Stimulated activated CD8-positive, alpha-beta memory T cell treated with anti-CD3 and anti-CD28 coated beads, Interleukin-4, amount 100 ng/mL, for 48 hours (primary cell): ENCODE data around the gene PACS2.

Experiments
- DNase-seq: peaks from one replicate; pipeline ENCODE4 v3.0.0-alpha.2; 2020

PACS2 gene

GRCh38 chr14:105390849-105391500, 76.4 kb downstream of the PACS2 start:
- no peak for DNase-seq

DNA sequence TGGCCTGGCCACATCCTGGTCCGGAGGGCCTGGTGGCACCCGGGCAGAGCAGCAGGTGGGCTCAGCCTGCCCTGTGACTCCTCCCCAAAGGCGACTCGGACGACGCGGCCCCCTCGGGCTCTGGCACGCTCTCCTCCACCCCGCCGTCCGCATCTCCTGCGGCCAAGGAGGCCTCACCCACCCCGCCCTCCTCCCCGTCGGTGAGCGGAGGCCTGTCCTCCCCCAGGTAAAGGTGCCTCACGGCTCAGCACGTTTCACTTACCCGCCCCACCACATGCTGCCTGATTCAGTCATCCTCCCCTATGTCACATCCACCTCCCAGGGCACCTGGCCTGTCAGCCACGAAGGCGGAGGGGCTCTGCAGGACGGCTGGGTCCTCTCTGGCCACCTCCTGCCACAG, 77.0 kb downstream of the PACS2 start:
- no peak for DNase-seq

GRCh38 chr14:105392131-105393090, 77.9 kb downstream of the PACS2 start:
- no peak for DNase-seq

- no peak for DNase-seq
Measured at GRCh38 chr14:105393151-105393550, 78.6 kb downstream of the PACS2 start.

DNA sequence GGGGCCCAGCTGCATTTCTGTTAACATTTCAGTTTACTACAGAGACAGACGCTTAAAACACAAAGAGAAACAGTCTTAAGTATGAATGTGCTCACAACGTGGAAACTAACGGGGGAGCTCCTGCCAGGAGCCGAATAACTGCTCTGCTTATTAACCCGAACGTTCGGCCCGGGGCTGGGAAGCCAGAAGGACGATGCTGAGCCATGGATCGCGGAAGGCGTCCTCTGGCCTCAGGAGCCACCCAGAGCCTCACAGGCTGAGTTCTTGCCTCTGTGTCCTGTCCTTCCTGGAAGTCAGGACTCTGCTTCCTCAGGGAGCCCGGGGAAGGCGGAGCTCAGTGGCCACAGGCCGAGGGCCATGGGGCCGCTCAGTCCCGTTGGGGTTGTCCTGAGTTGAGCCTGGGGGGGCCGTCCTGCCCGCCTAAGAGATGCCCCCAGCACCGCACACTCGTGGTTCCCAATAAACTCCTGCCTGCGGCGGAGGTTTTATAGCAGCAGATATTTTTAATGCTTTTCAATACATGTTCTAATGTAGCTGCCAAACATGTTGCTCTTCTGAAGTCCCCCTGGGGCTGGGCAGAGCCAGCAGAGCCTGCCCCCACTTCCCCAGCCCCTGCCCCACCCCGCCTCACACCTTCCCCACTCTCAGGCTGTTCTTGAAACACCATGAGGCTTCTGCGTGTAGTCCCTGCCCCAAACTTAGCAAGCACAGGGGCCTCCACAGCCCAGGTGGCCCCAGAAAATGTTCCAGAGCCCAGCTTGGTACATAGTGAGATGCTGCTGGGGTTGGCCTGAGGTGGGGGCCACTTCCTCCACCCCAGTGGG, 80.4 kb downstream of the PACS2 start:
- DNase-seq, result no peak

- DNase-seq, result no peak
Measured at GRCh38 chr14:105395538-105395854, 80.9 kb downstream of the PACS2 start.

GRCh38 chr14:105397350-105397931, 82.9 kb downstream of the PACS2 start:
- DNase-seq, result peak; percentile 34

- peak; percentile 99 for DNase-seq
Measured at GRCh38 chr14:105398044-105398725, 83.6 kb downstream of the PACS2 start, which contains the start of gene TEX22. TSS of gene TEX22 (plus strand) at chr14:105398538. CDS start at chr14:105399341, 803 bp downstream.

DNA sequence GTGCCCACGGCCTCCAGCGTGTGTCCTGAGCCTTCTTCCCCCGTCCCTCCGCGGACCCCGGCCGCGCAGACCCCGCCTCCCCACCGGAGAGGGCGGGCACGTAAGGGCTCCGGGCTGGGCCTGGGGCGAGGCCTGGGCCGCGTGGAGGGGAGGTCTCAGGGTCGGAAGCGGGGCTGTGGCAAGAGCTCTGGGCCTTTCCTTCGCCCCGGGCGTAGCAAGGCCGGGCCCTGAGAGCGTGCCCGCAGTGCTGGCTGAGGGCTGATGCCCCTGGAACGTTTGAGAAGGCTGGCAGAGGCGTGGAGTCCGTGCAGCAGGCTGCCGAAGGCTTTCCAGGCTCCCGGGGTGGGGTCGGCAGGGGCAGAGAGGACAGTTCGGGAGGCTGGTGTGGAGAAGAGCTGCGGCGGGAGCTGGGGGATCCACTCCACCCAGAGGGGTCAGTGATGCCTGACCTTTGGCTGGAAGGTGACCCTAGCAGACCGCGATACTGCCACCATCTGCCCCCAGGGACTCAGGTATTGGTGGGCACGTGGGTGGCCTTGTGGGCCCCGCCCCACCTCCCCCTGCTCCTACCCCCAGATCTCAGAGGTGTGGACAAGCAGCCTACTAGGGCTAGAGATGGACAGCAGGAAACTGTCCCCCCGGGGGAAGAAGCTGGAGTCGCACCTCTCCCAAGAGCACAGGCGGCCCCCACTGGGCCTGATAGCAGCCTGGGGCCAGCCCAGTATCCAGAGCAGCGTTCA, 84.3 kb downstream of the PACS2 start:
- no peak for DNase-seq

DNA sequence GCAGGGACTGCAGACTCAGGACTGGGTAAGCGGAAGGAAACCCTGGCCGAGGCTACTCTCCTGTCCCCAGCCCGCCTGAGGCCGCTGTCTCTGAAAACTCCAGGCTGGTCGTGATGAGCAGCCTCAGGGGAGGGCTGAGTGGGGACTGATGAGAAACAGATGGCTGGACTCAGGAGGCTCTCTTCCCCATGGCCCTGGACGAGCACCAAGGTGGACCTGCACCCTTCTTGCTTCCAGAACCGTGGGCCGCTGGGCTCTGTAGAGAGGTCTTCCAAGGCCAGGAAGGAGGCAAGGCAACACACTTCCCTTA, 84.9 kb downstream of the PACS2 start:
- DNase-seq, result no peak

DNA sequence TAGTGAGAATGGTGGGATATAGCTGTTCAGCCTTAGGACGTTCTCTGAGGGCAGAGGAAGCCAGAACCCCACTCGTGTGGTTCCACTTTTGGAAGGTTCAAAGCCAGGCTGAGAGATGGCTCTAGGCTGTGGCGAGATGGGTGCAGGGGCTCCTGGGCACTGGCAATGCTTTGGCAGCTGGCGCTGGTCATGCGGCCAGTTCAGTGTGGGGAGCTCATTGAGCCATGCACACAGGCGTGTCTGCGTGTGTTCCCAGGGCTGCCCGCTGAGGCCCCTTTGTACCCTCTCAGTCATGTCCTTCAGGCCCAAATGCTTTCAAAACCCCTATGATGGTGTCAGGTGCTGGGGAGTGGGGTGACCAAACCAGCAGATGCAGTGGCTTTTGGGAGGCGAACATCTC, 85.5 kb downstream of the PACS2 start:
- no peak for DNase-seq

GRCh38 chr14:105401699-105402098, 87.2 kb downstream of the PACS2 start:
- no peak for DNase-seq

DNA sequence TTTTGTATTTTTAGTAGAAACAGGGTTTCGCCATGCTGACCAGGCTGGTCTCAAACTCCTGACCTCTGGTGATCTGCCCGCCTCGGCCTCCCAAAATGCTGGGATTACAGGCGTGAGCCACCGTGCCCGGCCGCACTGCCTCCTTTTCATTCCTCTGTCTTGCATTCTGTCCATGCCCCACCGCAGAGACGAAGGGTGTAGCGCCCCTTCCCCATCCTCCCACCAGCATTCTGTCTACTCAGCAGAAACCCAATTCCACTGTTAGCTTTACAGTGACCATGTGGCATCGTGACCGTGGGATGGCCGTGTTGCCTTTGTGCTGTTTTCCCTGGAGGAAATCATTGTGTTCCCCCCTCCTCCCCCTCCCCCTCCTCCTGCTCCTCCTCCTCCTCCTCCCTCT, 94.0 kb downstream of the PACS2 start:
- no peak for DNase-seq

DNA sequence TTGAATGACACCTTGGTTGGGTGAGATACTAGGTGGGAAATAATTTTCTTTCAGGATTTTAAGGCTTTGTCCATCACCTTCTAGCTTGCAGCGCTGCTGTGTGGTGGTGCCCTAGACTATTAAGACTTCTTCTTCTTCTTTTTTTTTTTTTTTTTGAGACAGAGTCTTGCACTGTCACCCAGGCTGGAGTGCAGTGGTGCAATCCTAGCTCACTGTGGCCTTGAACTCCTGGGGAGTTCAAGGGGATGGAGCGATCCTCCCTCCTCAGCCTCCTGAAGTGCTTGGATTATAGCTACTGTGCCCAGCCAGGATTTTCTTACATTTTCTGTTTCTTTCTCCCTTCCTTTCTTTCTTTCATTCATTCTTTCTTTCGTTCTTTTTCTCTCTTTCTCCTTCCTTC, 94.8 kb downstream of the PACS2 start:
- no peak for DNase-seq

DNA sequence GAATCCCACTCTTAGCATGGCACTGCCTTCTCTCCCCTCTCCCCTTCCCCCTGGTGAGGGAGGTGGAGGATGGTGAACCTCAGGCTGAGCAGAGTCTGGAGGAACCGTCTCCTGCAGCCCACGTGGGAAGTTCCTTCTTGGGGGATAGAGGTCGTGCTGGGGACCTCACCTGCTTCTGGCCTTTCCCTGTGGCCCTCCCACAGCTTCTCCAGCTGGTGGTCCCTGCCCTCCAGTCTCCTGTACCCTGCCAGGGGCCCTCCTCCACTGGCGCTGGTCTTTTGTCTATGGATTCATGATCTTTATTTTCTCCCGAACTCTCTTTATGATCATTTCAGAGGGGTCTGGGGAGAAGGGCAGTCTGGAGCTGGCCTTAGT, 96.1 kb downstream of the PACS2 start:
- DNase-seq, result no peak

DNA sequence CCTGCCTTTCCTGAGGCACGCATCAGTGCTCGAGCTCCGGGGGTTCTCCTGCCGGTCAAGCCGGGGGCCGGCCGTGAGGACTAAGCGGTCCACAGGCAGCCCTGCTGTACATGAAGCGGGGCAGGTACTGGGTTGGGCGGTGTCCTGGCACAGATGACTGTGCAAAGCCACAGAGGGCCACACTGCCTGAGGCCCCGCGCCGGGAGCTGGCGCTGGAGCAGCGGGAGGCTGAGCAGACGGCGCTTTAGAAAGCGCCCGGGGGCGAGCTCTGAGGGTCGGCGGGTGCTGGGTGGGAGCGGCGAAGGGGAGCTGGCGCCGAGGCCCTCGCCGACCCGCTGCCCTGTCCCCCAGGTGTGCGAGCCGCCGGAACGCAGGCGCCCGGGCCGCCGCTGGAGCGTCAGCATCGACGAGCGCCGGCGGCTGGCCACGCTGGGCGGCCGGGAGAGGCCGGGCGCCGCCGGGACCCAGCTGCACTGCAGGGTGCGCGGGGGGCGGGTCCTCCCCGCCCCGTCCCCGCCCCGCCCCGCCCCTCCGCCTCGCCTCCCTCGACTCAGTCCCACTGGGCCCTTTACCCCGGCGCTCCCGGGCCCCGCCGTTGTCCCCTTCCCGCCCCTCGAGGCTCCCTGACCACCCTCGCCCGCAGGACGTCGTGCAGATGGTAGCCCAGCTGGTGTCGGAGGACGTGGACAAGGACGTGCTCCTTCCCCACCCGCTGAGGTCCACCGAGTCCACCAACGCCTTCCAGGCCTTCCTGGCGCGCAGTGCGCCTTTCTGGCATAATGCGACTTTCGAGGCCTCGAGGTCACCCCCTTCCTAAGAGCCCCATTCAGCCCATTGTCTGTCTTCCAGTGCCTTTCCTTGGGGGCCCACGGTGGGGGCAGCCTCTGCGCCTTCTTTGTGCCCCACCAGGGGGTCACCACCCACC, 96.7 kb downstream of the PACS2 start:
- DNase-seq, result no peak

GRCh38 chr14:105411985-105412770, 97.6 kb downstream of the PACS2 start:
- no peak for DNase-seq

DNA sequence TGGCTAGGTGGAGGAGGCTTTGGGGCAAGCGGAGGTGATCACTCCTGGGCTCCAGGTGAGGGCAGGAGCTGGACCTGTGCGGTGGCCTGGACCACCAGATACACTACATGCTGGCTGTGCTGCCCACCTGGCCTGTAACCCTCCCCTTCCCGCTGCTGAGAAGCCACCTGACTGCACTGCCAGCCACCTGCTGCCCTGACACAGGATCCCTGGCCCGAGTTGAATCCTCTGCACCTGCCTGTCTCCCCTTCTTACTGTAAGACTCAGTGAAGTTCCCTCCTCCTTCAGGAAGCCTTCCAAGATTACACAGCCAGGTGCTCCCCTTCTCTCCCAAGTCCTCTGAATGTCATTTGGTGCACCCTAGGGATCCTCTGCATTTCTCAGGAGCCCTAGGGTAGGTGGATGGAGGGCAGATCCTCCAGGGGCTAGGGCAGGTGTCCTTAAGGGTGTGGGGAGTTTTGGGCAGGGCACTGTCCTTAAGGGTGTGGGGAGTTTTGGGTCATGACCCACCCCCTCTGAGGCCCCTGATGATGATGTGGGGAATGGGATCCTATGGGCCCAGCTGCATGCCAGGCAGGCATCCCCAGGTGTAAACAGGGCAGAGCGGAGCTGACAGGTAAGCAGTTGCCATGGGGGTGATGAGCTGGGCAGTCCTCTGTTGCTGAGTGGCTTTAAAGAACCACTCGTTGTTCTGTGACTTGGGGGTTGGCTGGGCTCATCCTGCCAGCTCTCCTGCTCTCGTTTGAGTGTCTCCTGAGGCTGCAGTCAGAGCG, 98.4 kb downstream of the PACS2 start:
- DNase-seq, result no peak

GRCh38 chr14:105413544-105413886, 99.0 kb downstream of the PACS2 start:
- DNase-seq, result no peak
